ENCODE measurements around the gene FOXL2NB.

The FOXL2NB gene

GRCh38 chr3:138942271-138942670, 4.7 kb upstream of the FOXL2NB start:
- Histone ChIP-seq H3K9me3 (ENCODE audit: severe bottlenecking) (peaks cover 3% of the 10 kb centered on the region), H3K27me3 (ENCODE audit: insufficient read depth, low read depth, severe bottlenecking) (no peaks in the 10 kb centered on the region), H3K27ac (no peak overlapping the region), H3K36me3 (no peaks in the 10 kb centered on the region), H3K4me3 (ENCODE audit: low read depth, low read length) (no peak overlapping the region)
- TF ChIP-seq CTCF (IDR thresholded peaks at IDR 0.05; ENCODE audit: low read depth, low read length) = no peak
- DNase-seq = no peak

- Histone ChIP-seq H3K27ac (no peak overlapping the region), H3K9me3 (ENCODE audit: severe bottlenecking) (peaks cover 3% of the 10 kb centered on the region), H3K4me3 (ENCODE audit: low read depth, low read length) (no peak overlapping the region), H3K27me3 (ENCODE audit: insufficient read depth, low read depth, severe bottlenecking) (no peaks in the 10 kb centered on the region), H3K36me3 (no peaks in the 10 kb centered on the region)
- no peak for DNase-seq
- TF ChIP-seq CTCF (IDR thresholded peaks at IDR 0.05; ENCODE audit: low read depth, low read length) = no peak
Observed at GRCh38 chr3:138942861-138943623, 4.0 kb upstream of the FOXL2NB start.

GRCh38 chr3:138943724-138944653, 3.0 kb upstream of the FOXL2NB start:
- Histone ChIP-seq H3K27ac (no peak overlapping the region), H3K4me3 (ENCODE audit: low read depth, low read length) (no peak overlapping the region), H3K9me3 (ENCODE audit: severe bottlenecking) (peaks cover 3% of the 10 kb centered on the region), H3K27me3 (ENCODE audit: insufficient read depth, low read depth, severe bottlenecking) (no peaks in the 10 kb centered on the region), H3K36me3 (no peaks in the 10 kb centered on the region)
- TF ChIP-seq CTCF (IDR thresholded peaks at IDR 0.05; ENCODE audit: low read depth, low read length) = no peak
- no peak for DNase-seq

- no peaks in the 10 kb centered on the region for H3K27me3 ChIP-seq (ENCODE audit: insufficient read depth, low read depth, severe bottlenecking)
- no peak overlapping the region for H3K4me3 ChIP-seq (ENCODE audit: low read depth, low read length)
- TF ChIP-seq CTCF (IDR thresholded peaks at IDR 0.05; ENCODE audit: low read depth, low read length) = no peak
- no peak for DNase-seq
- no peak overlapping the region for H3K27ac ChIP-seq
- no peaks in the 10 kb centered on the region for H3K36me3 ChIP-seq
- H3K9me3 ChIP-seq (ENCODE audit: severe bottlenecking) = peaks cover 3% of the 10 kb centered on the region
Observed at GRCh38 chr3:138944654-138944928, 2.4 kb upstream of the FOXL2NB start.

- no peaks in the 10 kb centered on the region for H3K27me3 ChIP-seq (ENCODE audit: insufficient read depth, low read depth, severe bottlenecking)
- TF ChIP-seq CTCF (IDR thresholded peaks at IDR 0.05; ENCODE audit: low read depth, low read length) = no peak
Observed at GRCh38 chr3:138944929-138945708, 1.9 kb upstream of the FOXL2NB start.

More at GRCh38 chr3:138944929-138945708, 1.9 kb upstream of the FOXL2NB start:
- no peaks in the 10 kb centered on the region for H3K36me3 ChIP-seq
- H3K4me3 ChIP-seq (ENCODE audit: low read depth, low read length) = no peak overlapping the region
- H3K9me3 ChIP-seq (ENCODE audit: severe bottlenecking) = peaks cover 3% of the 10 kb centered on the region
- no peak for DNase-seq
- H3K27ac ChIP-seq = no peak overlapping the region

Data from WERI-Rb-1 (cell line).